GM20431 (cell line): Measurements from ENCODE around the gene SHROOM3.

Experiments used
- in situ Hi-C: fragments of 300-500 bp; cut with MseI, MboI; formaldehyde crosslinking; loops from one replicate; pipeline ENCODE4 v1.15.0; 2020; ENCODE audit warnings: low sequenced_read_pairs; ENCODE audit not compliant: unreplicated experiment

SHROOM3 gene

GRCh38 chr4:76535603-76536372, 100.8 kb downstream of the SHROOM3 start:
- in situ Hi-C loops = no loop called here

DNA sequence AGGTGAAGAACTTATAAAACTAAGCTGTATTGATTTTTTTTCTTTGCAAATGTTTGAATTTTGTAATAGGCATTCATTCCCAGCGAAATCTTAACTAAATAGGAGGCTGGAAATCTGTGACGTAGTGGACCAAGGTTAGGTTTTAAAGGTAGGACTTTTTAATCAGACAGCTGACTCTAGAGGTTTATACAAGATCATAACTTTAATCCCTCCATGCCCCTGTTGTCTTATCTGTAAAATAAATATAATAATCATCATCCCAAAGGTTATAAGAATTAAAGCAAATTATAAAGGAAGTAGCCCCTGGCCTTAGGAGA, 101.3 kb downstream of the SHROOM3 start:
- in situ Hi-C loops = no loop called here

DNA sequence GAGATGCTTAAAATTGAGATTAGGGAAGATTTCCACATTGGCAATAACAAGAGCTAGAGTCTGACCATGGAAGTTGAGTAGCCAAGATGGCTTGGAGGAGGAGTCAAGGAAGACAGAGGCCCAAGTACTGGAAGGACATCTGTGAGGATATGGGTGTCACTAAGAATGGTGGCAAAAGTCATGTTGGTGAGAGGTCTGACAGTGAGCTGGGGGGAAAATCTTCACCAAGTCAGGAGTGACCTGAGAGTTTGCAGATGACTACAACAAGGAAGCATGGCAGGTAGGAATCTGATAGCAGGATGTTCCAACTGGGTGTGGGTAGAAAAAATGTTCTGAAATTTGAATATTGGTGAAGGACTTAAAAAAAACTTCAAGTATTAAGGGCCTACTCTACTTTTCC, 103.3 kb downstream of the SHROOM3 start:
- in situ Hi-C loops = no loop called here

DNA sequence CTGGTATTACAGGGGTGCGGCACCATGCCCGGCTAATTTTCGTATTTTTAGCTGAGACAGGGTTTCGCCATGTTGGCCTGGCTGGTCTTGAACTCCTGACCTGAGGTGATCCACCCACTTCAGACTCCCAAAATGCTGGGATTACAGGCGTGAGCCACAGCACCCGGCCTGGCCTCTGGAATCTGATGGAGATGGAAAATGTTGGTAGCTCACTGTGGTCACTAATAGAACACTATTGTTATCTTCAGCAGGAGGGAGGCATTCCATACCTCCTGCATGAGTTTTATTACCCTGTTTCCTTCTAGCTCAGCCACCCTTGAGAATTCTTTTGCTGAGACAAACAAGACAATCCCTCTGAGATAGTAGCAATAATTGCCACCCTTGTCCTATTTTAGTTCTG, 105.0 kb downstream of the SHROOM3 start:
- in situ Hi-C loops = no loop called here

DNA sequence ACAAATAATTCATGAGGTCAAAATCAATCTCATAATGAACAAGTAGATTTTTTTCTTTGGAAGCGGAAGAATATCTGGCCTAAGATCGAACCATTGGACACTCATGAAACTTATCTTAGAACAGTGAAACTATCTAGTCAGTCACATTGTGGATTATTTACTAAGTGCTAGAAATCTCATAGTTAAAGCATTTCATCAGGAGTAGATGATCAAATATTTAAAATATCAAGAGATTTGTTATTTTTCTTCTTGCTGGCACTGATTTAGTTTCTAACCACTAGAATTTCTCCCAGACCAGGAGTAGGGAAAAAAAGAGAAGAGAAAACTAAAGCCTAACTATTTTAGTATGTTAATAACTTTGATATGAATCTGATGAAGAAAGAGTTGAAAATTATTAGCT, 105.5 kb downstream of the SHROOM3 start:
- in situ Hi-C loops = no loop called here

DNA sequence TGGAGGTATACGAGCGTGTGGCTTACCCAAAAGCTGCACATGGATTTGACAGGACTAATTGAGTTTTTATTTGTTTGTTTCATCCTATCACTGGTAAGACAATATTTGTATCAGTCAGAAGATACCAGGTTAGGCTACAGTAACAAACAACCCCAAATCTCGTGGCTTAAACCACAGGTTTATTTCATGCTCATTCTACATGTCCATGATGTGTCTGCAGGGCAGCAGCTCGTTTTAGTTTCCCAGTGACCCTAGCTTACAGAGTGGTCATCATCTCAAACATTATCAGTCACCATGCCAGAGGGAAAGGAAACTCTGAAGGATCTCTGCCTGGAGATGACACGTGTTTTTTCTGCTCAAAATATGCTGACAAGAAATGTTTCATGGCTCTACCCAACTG, 108.3 kb downstream of the SHROOM3 start:
- in situ Hi-C loops = no loop called here

GRCh38 chr4:76544725-76545124, 109.7 kb downstream of the SHROOM3 start:
- in situ Hi-C loops = no loop called here

DNA sequence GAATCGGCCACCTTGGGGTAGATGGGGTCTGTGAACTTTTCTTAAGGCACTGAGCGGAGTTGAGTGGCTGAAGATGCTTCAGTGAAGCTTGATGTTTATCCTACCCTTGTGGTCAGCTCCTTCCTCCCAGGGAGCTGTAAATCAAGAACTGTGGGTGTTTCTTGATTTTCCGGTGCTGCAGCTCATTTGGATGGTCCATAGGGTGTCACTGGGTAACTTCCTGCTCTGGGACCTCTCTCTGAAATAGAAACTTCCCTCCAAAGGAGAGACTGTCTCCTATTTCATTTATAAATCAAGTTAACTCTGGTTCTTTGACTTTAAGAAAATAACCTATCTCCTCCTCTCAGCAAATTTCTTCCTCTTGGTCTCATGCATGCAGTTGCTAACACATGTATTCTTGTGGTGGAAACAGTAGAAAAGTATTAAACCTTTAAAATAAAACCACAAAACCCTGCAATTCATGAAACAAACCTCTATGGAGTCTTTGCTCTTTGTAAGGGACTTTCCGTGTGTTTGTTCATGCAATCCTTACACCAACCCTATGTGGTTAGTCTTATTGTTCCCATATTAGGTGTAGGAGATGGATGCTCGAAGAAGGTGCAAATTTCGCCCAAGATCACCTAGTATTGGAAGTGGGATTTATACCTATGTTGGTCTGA, 110.3 kb downstream of the SHROOM3 start:
- in situ Hi-C loops = no loop called here

GRCh38 chr4:76546327-76546726, 111.3 kb downstream of the SHROOM3 start:
- in situ Hi-C loops = no loop called here

DNA sequence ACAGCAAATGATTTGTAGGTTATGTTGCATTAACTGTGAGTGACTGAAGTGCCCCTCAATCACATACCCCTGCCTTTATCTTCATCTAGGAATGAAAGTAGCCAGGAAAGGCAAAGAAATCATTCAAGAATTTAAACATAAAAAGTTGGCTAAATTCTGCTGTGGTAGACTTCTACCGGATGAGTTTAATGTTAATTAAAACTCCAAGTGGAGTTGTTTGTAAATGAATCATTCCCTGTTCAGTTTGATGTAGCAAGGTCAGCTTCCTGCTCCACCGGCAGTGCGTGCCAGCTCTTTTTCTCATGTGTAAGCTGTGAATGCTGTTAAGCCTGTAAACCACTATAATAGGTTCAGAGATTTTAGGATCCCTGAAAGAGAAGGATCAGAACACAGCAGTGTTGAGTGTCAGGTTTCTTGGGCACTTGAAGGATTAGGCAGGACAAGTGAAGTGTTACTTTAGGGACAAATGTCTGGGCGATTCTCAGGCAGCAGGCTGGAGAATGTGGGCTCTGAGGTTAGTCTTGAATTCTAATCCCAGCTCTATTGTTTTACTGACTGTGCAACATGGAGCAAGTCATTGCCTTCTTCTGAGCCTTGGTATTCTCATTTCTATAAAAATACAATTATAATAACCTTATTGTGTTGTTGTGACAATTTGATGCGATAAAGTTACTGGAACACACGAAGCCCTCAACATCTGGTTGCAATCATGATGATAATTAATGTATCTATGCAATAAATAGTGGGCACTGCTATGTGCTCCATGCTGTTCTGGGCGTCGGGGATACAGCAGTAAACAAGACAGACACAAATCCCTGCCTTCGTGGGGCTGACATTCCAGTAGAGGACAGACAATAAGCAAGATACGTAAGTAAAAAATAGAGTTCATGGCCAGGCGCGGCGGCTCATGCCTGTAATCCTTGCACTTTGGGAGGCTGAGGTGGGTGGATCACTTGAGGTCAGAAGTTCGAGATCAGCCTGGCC, 112.0 kb downstream of the SHROOM3 start:
- in situ Hi-C loops = no loop called here

DNA sequence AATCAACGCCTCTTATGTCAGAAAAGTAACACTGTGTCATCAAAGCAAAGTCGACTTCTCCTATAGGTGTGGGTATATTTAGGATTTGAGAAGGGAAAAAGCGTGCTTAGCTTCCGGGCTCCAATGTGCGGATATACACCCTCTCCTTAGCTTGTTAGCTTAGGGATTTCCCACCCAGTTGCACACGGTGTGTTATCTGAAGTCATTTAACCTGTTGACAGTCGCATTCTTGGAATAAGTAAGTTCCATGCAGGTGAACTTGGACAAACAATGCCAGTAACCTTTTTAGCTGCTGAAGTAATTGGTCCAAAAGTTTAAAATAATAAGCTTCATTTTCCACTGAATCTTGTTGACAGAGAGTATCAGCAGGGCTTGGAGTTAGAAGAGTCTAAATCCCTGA, 113.7 kb downstream of the SHROOM3 start:
- in situ Hi-C loops = no loop called here

DNA sequence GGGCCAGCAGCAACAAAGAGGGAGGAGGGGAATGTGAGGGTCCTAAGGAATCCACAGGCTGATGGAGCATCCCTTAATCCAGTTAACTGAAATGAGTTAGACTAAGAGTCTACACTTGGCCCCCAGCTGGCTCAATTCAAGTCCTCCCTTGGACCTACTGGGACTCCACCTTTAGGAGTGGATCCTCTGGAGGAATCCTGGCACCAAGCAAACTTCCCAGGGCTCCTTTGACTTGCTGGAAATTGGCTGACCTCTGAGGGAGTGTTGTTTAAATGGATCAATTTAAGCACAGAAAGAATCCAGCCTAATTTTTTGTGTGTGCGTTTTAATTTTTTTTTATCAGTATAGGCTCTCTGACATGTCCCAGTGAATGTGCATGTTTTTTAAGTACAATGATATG, 114.7 kb downstream of the SHROOM3 start:
- in situ Hi-C loops = no loop called here

- in situ Hi-C loops = no loop called here
These were observed 116.1 kb downstream of the SHROOM3 start for GRCh38 chr4:76550966-76551780.

DNA sequence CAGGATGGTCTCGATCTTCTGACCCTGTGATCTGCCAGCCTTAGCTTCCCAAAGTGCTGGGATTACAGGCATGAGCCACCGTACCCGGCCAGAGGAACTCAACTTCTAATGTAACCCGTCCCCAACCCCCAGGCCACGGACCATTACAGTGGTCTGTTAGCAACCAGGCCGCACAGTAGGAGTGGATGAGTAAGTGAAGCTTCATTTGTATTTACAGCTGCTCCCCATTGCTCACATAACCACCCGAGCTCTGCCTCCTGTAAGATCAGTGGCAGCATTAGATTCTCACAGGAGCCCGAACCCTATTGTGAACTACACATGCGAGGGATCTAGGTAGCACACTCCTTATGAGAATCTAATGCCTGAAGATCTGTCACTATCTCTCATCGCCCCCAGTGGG, 119.6 kb downstream of the SHROOM3 start:
- in situ Hi-C loops = no loop called here

GRCh38 chr4:76556452-76556851, 121.4 kb downstream of the SHROOM3 start:
- in situ Hi-C loops = no loop called here

GRCh38 chr4:76558396-76559235, 123.6 kb downstream of the SHROOM3 start:
- in situ Hi-C loops = no loop called here

DNA sequence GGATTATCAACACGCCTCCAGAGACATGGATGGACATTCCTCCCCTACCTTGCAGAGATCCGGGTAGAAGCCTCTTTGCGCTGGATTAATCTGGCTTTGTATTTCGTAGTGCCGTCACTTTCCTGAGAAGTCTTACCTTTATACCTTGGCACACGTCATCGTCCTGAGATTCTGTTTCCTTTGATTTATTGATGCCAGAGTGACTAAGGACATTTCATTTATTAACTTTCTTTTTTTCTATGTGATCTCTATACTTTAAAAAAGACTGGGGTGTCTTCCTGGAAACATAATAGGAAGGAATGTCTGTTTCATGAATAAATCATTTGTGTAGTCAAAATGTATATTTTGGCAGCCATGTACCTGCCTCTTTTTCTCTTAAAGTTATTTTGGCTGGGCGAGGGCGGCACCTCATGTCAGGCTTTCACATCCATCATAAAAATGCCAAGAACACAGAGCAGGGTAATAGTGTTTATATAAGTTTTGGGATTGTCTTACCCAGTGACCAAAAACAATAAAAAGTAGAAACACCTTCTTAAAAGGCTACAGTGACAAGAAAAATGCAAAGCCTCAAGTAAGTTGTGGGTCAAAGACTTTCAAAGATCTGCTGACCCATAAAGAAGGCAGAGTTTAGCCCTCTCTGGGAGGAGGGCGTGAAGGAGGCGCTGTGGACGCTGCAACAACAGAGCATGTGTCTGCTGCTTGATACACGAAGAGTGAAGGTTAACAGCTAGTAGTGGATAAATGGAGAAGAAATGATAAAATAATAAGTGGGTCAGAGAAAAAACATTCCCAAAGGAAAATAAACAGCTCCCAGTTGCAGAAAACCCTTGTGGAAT, 124.4 kb downstream of the SHROOM3 start:
- in situ Hi-C loops = no loop called here

GRCh38 chr4:76562161-76562560, 127.1 kb downstream of the SHROOM3 start:
- in situ Hi-C loops = no loop called here
